ENCODE measurements around the gene ANAPC4.

ANAPC4 gene

GRCh38 chr4:25448379-25449109 lies 71.5 kb downstream of the ANAPC4 start:
- Histone ChIP-seq H3K4me3 (ENCODE audit: low read depth, low read length, poor library complexity, severe bottlenecking) (no peak overlapping the region), H3K9me3 (ENCODE audit: low read length) (no peaks in the 10 kb centered on the region), H3K36me3 (ENCODE audit: insufficient read depth, low read length) (no peaks in the 10 kb centered on the region), H3K27ac (ENCODE audit: low read depth, low read length, poor library complexity, severe bottlenecking) (no peak overlapping the region), H3K9ac (ENCODE audit: low read length) (no peak overlapping the region), H3K4me1 (ENCODE audit: insufficient read depth, low read length, severe bottlenecking) (no peaks in the 10 kb centered on the region), H3K4me2 (ENCODE audit: low read length) (no peak overlapping the region), H3K27me3 (ENCODE audit: insufficient read depth, low read length) (no peaks in the 10 kb centered on the region), H3K9me2 (ENCODE audit: low read depth, low read length) (no peaks in the 10 kb centered on the region), H3F3A (ENCODE audit: insufficient read depth, low read length) (no peaks in the 10 kb centered on the region), H2AFZ (ENCODE audit: low read length) (no peak overlapping the region), H4K20me1 (ENCODE audit: insufficient read depth, low read length) (no peaks in the 10 kb centered on the region), H3K79me2 (ENCODE audit: insufficient read depth, low read length) (no peaks in the 10 kb centered on the region)
- TF ChIP-seq CTCF (IDR thresholded peaks at IDR 0.05; ENCODE audit: low read length) (no peak), EZH2 (IDR thresholded peaks at IDR 0.05; ENCODE audit: borderline replicate concordance, low read length) (no peak)

GRCh38 chr4:25449270-25449669 lies 72.2 kb downstream of the ANAPC4 start:
- no peak for TF ChIP-seq EZH2 (IDR thresholded peaks at IDR 0.05; ENCODE audit: borderline replicate concordance, low read length)
- no peaks in the 10 kb centered on the region for H3K27me3 ChIP-seq (ENCODE audit: insufficient read depth, low read length)
- H3K4me1 ChIP-seq (ENCODE audit: insufficient read depth, low read length, severe bottlenecking) = no peaks in the 10 kb centered on the region
- H2AFZ ChIP-seq (ENCODE audit: low read length) = no peak overlapping the region
- H3K79me2 ChIP-seq (ENCODE audit: insufficient read depth, low read length) = no peaks in the 10 kb centered on the region
- H3K4me3 ChIP-seq (ENCODE audit: low read depth, low read length, poor library complexity, severe bottlenecking) = no peak overlapping the region
- no peaks in the 10 kb centered on the region for H3K36me3 ChIP-seq (ENCODE audit: insufficient read depth, low read length)
- no peaks in the 10 kb centered on the region for H3K9me3 ChIP-seq (ENCODE audit: low read length)
- no peaks in the 10 kb centered on the region for H3K9me2 ChIP-seq (ENCODE audit: low read depth, low read length)
- no peak overlapping the region for H3K4me2 ChIP-seq (ENCODE audit: low read length)
- H3F3A ChIP-seq (ENCODE audit: insufficient read depth, low read length) = no peaks in the 10 kb centered on the region
- H3K9ac ChIP-seq (ENCODE audit: low read length) = no peak overlapping the region
- no peak overlapping the region for H3K27ac ChIP-seq (ENCODE audit: low read depth, low read length, poor library complexity, severe bottlenecking)
- no peaks in the 10 kb centered on the region for H4K20me1 ChIP-seq (ENCODE audit: insufficient read depth, low read length)

GRCh38 chr4:25449688-25450087 lies 72.6 kb downstream of the ANAPC4 start:
- no peak overlapping the region for H3K9ac ChIP-seq (ENCODE audit: low read length)
- no peaks in the 10 kb centered on the region for H3K9me3 ChIP-seq (ENCODE audit: low read length)
- H3K36me3 ChIP-seq (ENCODE audit: insufficient read depth, low read length) = no peaks in the 10 kb centered on the region
- H3K4me2 ChIP-seq (ENCODE audit: low read length) = no peak overlapping the region
- no peak overlapping the region for H2AFZ ChIP-seq (ENCODE audit: low read length)
- no peaks in the 10 kb centered on the region for H3F3A ChIP-seq (ENCODE audit: insufficient read depth, low read length)
- no peak overlapping the region for H3K27ac ChIP-seq (ENCODE audit: low read depth, low read length, poor library complexity, severe bottlenecking)
- H3K4me3 ChIP-seq (ENCODE audit: low read depth, low read length, poor library complexity, severe bottlenecking) = no peak overlapping the region
- H4K20me1 ChIP-seq (ENCODE audit: insufficient read depth, low read length) = no peaks in the 10 kb centered on the region
- H3K9me2 ChIP-seq (ENCODE audit: low read depth, low read length) = no peaks in the 10 kb centered on the region
- no peaks in the 10 kb centered on the region for H3K4me1 ChIP-seq (ENCODE audit: insufficient read depth, low read length, severe bottlenecking)
- no peaks in the 10 kb centered on the region for H3K27me3 ChIP-seq (ENCODE audit: insufficient read depth, low read length)
- H3K79me2 ChIP-seq (ENCODE audit: insufficient read depth, low read length) = no peaks in the 10 kb centered on the region
- TF ChIP-seq EZH2 (IDR thresholded peaks at IDR 0.05; ENCODE audit: borderline replicate concordance, low read length) = no peak
- TF ChIP-seq CTCF (IDR thresholded peaks at IDR 0.05; ENCODE audit: low read length) = no peak

- Histone ChIP-seq H2AFZ (ENCODE audit: low read length) (no peak overlapping the region), H3K9ac (ENCODE audit: low read length) (no peak overlapping the region), H3K9me2 (ENCODE audit: low read depth, low read length) (no peaks in the 10 kb centered on the region), H3K4me2 (ENCODE audit: low read length) (no peak overlapping the region), H3F3A (ENCODE audit: insufficient read depth, low read length) (no peaks in the 10 kb centered on the region), H3K27me3 (ENCODE audit: insufficient read depth, low read length) (no peaks in the 10 kb centered on the region), H3K9me3 (ENCODE audit: low read length) (no peaks in the 10 kb centered on the region), H3K4me1 (ENCODE audit: insufficient read depth, low read length, severe bottlenecking) (no peaks in the 10 kb centered on the region), H3K27ac (ENCODE audit: low read depth, low read length, poor library complexity, severe bottlenecking) (no peak overlapping the region), H3K36me3 (ENCODE audit: insufficient read depth, low read length) (no peaks in the 10 kb centered on the region), H3K79me2 (ENCODE audit: insufficient read depth, low read length) (no peaks in the 10 kb centered on the region), H4K20me1 (ENCODE audit: insufficient read depth, low read length) (no peaks in the 10 kb centered on the region), H3K4me3 (ENCODE audit: low read depth, low read length, poor library complexity, severe bottlenecking) (no peak overlapping the region)
- TF ChIP-seq EZH2 (IDR thresholded peaks at IDR 0.05; ENCODE audit: borderline replicate concordance, low read length) = no peak
- TF ChIP-seq CTCF (IDR thresholded peaks at IDR 0.05; ENCODE audit: low read length) = no peak
Measured at GRCh38 chr4:25450491-25450901, 73.4 kb downstream of the ANAPC4 start.

Data from OCI-LY1 (cell line).